Liver (tissue), 9 donors: ENCODE results near the gene RCN2. TPM values are rescaled to one million over a fixed set of nuclear protein-coding genes. Genes with fewer than 3 reads are reported as not detected.

Source experiments
- DNase-seq: peaks from one replicate; pipeline ENCODE4 v3.0.0-alpha.2; 2017; ENCODE audit warnings: low spot score
- H3K27ac ChIP-seq, 2 donors: one replicate each; pipeline ENCODE4 v1.7.0; 2013; ENCODE audit warnings: inconsistent platforms in 2 of 2, low read length in 2 of 2, control low read depth in 1 of 2, low read depth in 1 of 2, mild to moderate bottlenecking in 1 of 2
- H3K27me3 ChIP-seq, 4 donors: one replicate each; pipeline versions ENCODE4 v1.6.1 to v1.7.0; 2013; ENCODE audit warnings: low read length in 3 of 4, inconsistent platforms in 1 of 4, mild to moderate bottlenecking in 1 of 4, moderate library complexity in 1 of 4; ENCODE audit not compliant: control insufficient read depth in 4 of 4, insufficient read depth in 4 of 4
- H3K36me3 ChIP-seq, 4 donors: one replicate each; pipeline versions ENCODE4 v1.6.1 to v1.7.0; 2013; ENCODE audit warnings: low read length in 3 of 4, mild to moderate bottlenecking in 3 of 4, low read depth in 1 of 4, moderate library complexity in 1 of 4; ENCODE audit not compliant: control insufficient read depth in 4 of 4, insufficient read depth in 3 of 4
- H3K4me1 ChIP-seq, 4 donors: one replicate each; pipeline versions ENCODE4 v1.6.1 to v1.7.0; 2013; ENCODE audit warnings: low read length in 3 of 4, mild to moderate bottlenecking in 3 of 4, moderate library complexity in 1 of 4; ENCODE audit not compliant: control insufficient read depth in 4 of 4, insufficient read depth in 4 of 4
- H3K4me3 ChIP-seq, 3 donors: one replicate each; pipeline versions ENCODE4 v1.6.1 to v1.7.0; 2013; ENCODE audit warnings: low read length in 3 of 3, control low read depth in 1 of 3, low read depth in 1 of 3, mild to moderate bottlenecking in 1 of 3
- H3K9ac ChIP-seq, 2 donors: one replicate each; pipeline ENCODE4 v1.7.0; 2013; ENCODE audit warnings: low read length in 2 of 2, mild to moderate bottlenecking in 2 of 2, moderate library complexity in 2 of 2, control low read depth in 1 of 2, low read depth in 1 of 2
- H3K9me3 ChIP-seq, 4 donors: one replicate each; pipeline versions ENCODE4 v1.6.1 to v1.7.0; 2013; ENCODE audit warnings: low read length in 3 of 4; ENCODE audit not compliant: control insufficient read depth in 4 of 4
- ATF3 ChIP-seq: IDR thresholded peaks from 2 replicates; pipeline ENCODE4 v1.6.1; 2016; ENCODE audit warnings: antibody characterized with exemption
- CTCF ChIP-seq: fragments of 150-350 bp; IDR thresholded peaks from 2 replicates; pipeline ENCODE4 v1.5.1; 2017; ENCODE audit warnings: improper control_type of control experiment, low read depth, low read length; ENCODE audit not compliant: missing input control
- EGR1 ChIP-seq, 2 donors: IDR thresholded peaks; 2 replicates each; pipeline ENCODE4 v1.6.1; 2016 to 2018; ENCODE audit warnings: antibody characterized with exemption in 2 of 2, low read depth in 2 of 2
- FOXA1 ChIP-seq: IDR thresholded peaks from 2 replicates; pipeline ENCODE4 v1.6.1; 2016; ENCODE audit warnings: antibody characterized with exemption
- FOXA2 ChIP-seq: IDR thresholded peaks from 2 replicates; pipeline ENCODE4 v1.6.1; 2016; ENCODE audit warnings: antibody characterized with exemption
- HNF4A ChIP-seq, 2 donors: conservative IDR thresholded peaks; 2 replicates each; pipeline ENCODE4 v1.6.1; 2016; ENCODE audit warnings: antibody characterized with exemption in 2 of 2, mild to moderate bottlenecking in 2 of 2
- HNF4G ChIP-seq: IDR thresholded peaks from 2 replicates; pipeline ENCODE4 v1.6.1; 2016; ENCODE audit warnings: antibody characterized with exemption
- JUND ChIP-seq, 2 donors: IDR thresholded peaks; 2 replicates each; pipeline ENCODE4 v1.6.1; 2016; ENCODE audit warnings: antibody characterized with exemption in 2 of 2
- MAX ChIP-seq: IDR thresholded peaks from 2 replicates; pipeline ENCODE4 v1.6.1; 2016; ENCODE audit warnings: antibody characterized with exemption
- NR2F2 ChIP-seq: IDR thresholded peaks from 2 replicates; pipeline ENCODE4 v1.6.1; 2016; ENCODE audit warnings: antibody characterized with exemption
- RAD21 ChIP-seq, 2 donors: IDR thresholded peaks; 2 replicates each; pipeline ENCODE4 v1.6.1; 2016; ENCODE audit warnings: antibody characterized with exemption in 2 of 2, mild to moderate bottlenecking in 2 of 2
- REST ChIP-seq: IDR thresholded peaks from 2 replicates; pipeline ENCODE4 v1.6.1; 2016; ENCODE audit warnings: antibody characterized with exemption, mild to moderate bottlenecking
- RXRA ChIP-seq, 2 donors: IDR thresholded peaks; 2 replicates each; pipeline ENCODE4 v1.6.1; 2017 to 2018; ENCODE audit warnings: antibody characterized with exemption in 2 of 2, mild to moderate bottlenecking in 1 of 2
- SP1 ChIP-seq: IDR thresholded peaks from 2 replicates; pipeline ENCODE4 v1.6.1; 2018; ENCODE audit warnings: antibody characterized with exemption, mild to moderate bottlenecking
- TAF1 ChIP-seq: conservative IDR thresholded peaks from 2 replicates; pipeline ENCODE4 v1.6.1; 2016; ENCODE audit warnings: antibody characterized with exemption, mild to moderate bottlenecking
- YY1 ChIP-seq: IDR thresholded peaks from 2 replicates; pipeline ENCODE4 v1.6.1; 2016; ENCODE audit warnings: antibody characterized with exemption, mild to moderate bottlenecking
- WGBS: extraction: QIAGEN DNeasy Blood & Tissue Kit; methylation state at CpG from one replicate; pipeline ENCODE4 v1.1.7; 2013; 5-methylcytosine and 5-hydroxymethylcytosine counted together
- polyA plus RNA-seq, 2 donors: library from polyadenylated mRNA; stranded (reverse) in 1 of 2; unstranded in 1 of 2; fragments of 200-250 nt in 1 of 2; fragments of >200 nt in 1 of 2; fragmentation: Nextera tagmentation in 1 of 2; extraction: Ambion mirVana in 1 of 2; gene quantifications; one replicate each; pipeline versions ENCODE4 v1.2.1 to v1.2.3, GENCODE V29; 2013 to 2015
- total RNA-seq, 2 donors: library from RNA; depleted of rRNA; stranded (reverse); fragments of >200 nt; gene quantifications; one replicate each; pipeline ENCODE4 v1.2.3, GENCODE V29; 2014
- TF ChIP-seq, protein P1 (sequence below): IDR thresholded peaks from 2 replicates; pipeline ENCODE4 v1.6.1; 2016; ENCODE audit warnings: antibody characterized with exemption
- donor health status: healthy.
- donor health status: healthy.
- donor health status: healthy.
- donor health status: healthy.
- donor health status: healthy.

Gene RCN2
- total and polyA plus RNA-seq, 4 donors = 8.7 to 28.2 (median 15.1) TPM

DNA sequence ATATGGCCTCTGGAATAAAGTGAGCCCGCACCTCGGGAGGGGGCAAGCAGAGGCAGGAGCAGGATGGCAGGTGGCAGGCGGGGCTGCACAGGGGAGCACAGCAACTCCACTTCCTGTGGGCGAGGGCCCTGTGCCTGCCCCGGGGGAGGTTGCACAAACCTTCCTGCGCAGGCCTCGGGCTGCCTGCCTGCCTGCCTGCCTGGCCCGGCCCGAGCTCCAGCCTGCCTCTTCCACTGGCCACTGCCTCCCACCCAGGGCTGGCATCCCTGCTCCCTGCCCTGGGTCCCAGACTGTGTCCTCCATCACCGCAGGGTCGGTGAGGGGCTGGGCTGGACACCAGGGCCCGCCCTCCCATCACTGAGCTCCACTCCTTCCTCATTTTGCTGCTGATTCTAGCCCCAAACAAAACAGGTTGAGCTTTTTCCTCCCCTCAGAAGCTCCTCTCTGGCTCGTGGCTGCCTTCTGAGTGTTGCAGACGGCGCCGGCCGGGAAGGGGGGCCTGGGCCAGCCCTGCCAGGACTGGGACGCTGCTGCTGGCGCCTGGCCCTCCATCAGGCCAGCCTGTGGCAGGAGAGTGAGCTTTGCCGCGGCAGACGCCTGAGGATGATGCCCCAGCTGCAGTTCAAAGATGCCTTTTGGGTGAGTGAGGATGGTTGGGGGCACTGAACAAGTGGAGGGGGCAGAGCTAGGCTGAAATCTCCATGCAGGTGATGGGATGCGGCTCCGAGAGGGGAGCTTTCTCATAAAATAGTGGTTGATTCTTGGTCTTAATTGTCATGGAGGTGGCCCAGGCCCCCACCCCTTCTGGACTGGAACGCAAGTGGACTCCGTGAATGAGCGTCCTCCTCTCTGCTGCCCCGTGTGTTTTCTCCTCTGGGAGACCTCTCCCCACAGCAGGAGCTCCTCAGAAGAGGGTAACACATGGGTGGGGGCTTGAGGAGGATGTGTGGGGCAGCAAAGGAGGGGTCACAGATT, 63.7 kb downstream of the RCN2 start, which contains the start of gene PSTPIP1:
Gene PSTPIP1 (plus strand): TSS at position 156 of the 975 bp plus-strand sequence. CDS start 448 bp downstream, at position 604.
- Histone ChIP-seq H3K4me3 (peak within 1 kb of the TSS in 2 of 3 donors; percentile 9 to 39), H3K9me3 (no peaks in the 10 kb centered on the region), H3K4me1 (no peaks in the 10 kb centered on the region), H3K36me3 (no peaks in the 10 kb centered on the region), H3K27ac (peak within 1 kb of the TSS; percentile 65 to 74), H3K9ac (peak within 1 kb of the TSS; percentile 24 to 31), H3K27me3 (no peaks in the 10 kb centered on the region)
- no peak for DNase-seq
- 73% methylated on average over 28 of the region's 28 CpGs for WGBS
- TF ChIP-seq RXRA (IDR thresholded peaks at IDR 0.05) = no peak
- TF ChIP-seq NR2F2 = no peak
- TF ChIP-seq EGR1 (IDR thresholded peaks at IDR 0.05; ENCODE audit: low read depth in 2 of 2) = no peak
- TF ChIP-seq CTCF = no peak
- TF ChIP-seq FOXA1 = no peak
- TF ChIP-seq TAF1 = no peak
- no peak for TF ChIP-seq FOXA2

DNA sequence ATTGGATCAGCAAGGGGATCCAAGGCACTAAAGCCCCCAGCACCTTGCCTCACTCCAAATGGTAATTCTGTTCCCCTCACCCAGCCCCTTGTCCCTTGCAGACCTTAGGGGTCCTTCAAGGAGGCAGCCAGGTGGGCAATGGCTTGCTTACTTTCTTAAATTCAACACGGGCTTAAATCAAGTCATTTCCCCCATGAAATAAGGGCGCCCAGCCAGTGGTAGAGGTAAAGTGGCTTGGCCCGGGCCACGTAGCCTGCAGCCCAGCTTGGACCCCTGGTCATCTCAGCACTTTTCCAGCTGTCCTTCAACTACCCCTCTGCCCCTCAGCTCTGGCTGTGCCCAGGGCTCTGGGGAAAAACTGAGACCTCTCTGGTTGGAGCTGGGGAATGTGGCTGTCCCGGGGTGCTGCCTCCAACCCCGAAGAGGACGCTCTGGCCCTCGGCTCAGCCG, 64.6 kb downstream of the RCN2 start:
- TF ChIP-seq CTCF (no peak), RXRA (IDR thresholded peaks at IDR 0.05) (no peak), JUND (IDR thresholded peaks at IDR 0.05) (no peak), MAX (no peak), HNF4G (no peak), SP1 (no peak), REST (no peak), RAD21 (IDR thresholded peaks at IDR 0.05) (no peak), YY1 (no peak), NR2F2 (no peak), HNF4A (conservative IDR thresholded peaks at IDR 0.05) (no peak), TAF1 (no peak), ATF3 (no peak), EGR1 (IDR thresholded peaks at IDR 0.05; ENCODE audit: low read depth in 2 of 2) (no peak), FOXA1 (no peak), FOXA2 (no peak)
- TF ChIP-seq, protein P1, sequence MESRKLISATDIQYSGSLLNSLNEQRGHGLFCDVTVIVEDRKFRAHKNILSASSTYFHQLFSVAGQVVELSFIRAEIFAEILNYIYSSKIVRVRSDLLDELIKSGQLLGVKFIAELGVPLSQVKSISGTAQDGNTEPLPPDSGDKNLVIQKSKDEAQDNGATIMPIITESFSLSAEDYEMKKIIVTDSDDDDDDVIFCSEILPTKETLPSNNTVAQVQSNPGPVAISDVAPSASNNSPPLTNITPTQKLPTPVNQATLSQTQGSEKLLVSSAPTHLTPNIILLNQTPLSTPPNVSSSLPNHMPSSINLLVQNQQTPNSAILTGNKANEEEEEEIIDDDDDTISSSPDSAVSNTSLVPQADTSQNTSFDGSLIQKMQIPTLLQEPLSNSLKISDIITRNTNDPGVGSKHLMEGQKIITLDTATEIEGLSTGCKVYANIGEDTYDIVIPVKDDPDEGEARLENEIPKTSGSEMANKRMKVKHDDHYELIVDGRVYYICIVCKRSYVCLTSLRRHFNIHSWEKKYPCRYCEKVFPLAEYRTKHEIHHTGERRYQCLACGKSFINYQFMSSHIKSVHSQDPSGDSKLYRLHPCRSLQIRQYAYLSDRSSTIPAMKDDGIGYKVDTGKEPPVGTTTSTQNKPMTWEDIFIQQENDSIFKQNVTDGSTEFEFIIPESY = no peak
- H3K4me1 ChIP-seq = no peaks in the 10 kb centered on the region
- H3K27me3 ChIP-seq = no peaks in the 10 kb centered on the region
- H3K9ac ChIP-seq = peak overlapping the region in 1 of 2 donors; percentile 31
- H3K27ac ChIP-seq = peak overlapping the region; percentile 0 to 74
- peak overlapping the region in 1 of 3 donors; percentile 9 for H3K4me3 ChIP-seq
- no peaks in the 10 kb centered on the region for H3K9me3 ChIP-seq
- H3K36me3 ChIP-seq = no peaks in the 10 kb centered on the region
- no peak for DNase-seq
- WGBS = 70% methylated on average over 9 of the region's 9 CpGs
